Nucleus accumbens (tissue), 56 donors: ENCODE results near the gene GRID1.

Source experiments
- DNase-seq, 56 donors: peaks; one replicate each; lab custom pipeline; 2025; lab: John Stamatoyannopoulos, UW

Gene GRID1

DNA sequence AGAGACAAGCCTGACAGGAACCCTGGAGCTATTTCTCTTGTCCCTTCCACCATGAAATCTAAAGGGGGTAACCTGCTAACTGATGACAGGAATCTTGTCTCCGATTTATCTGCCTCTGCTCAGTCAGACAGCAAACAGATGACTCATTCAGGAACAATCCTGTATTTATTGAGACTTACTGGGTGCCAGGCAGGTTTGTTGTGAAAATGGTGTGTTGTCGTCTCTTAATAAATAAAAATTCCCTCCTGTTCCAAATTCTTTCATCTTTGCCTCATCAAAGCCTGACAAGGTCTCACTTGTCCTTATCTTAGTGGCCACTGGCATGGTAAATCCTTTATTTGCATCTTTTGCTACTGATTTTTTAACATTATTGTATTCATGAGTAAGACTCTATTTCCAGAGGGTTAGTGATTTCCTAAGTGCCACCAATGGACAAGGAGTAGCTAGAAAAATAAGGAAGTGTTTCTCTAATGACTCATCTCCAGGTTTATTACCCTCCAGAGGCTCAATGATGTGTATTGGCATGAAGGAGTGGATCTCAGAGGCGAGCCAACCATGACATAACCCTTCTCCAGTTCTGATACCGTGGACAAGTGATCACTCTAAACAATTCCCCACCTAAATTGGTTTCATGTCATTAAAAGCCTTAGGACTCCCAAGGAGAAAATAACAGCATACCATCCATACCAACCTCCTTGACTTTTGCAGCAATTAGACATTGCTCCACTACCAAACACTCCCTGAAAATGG, 724.0 kb downstream of the GRID1 start:
- no peak for DNase-seq

DNA sequence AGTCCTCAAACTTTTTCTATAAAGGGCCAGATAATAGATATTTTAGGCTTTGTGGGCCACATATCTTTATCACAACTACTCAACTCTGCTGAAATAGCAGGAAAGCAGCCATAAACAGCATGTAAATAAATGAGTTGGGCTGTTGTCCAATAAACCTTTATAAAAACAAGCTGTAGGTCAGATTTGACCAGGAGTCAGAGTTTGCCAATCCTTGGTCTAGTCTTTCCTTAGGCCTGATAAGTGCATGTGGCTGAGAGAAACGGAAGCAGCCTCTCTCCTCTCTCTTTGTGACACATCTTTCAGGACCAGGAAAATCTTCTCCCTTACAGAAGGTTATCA, 724.5 kb downstream of the GRID1 start:
- no peak for DNase-seq

- no peak for DNase-seq
Measured at GRCh38 chr10:85641479-85642009, 725.1 kb downstream of the GRID1 start.

GRCh38 chr10:85638797-85639196, 727.8 kb downstream of the GRID1 start:
- DNase-seq = no peak

- DNase-seq = no peak
Measured at GRCh38 chr10:85635650-85636049, 730.9 kb downstream of the GRID1 start.

DNA sequence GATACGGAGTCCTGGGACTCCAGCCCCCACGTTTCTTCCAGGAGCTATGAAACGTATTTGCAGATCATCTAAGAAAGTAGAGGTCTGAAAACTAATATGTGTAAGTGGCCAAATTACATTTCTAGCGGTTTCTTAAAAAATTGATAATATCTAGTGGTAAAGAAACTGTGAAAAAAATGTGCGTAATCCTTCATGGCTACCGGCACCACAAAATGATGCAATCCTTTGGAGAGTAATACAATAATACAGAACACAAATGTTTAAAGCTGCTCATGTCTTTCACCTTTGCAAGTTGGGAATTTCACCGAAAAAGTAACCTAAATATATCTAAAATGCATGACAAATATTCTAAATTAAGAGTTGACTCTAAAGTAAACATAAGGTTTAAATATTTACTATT, 742.1 kb downstream of the GRID1 start:
- no peak for DNase-seq

DNA sequence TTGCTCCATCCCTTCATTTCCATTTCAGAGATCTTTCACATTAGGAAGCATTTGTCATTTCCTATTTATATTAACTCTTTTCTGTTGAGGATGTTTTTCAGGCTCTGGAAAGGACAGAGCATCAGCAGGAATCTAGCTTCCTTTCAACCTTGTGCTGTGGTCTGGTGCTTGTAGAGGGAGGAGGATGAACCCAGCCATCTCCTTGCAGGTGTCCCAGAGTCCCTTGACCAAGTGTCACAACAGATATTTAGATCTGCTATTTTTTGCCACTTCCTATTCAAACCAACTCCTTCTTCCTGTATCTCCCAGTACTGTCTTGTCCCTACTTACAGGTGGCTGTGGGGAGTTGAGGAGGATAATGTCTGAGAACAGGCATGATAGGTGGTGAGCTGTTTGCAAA, 742.8 kb downstream of the GRID1 start:
- no peak for DNase-seq

- DNase-seq = no peak
Measured at GRCh38 chr10:85623342-85623741, 743.3 kb downstream of the GRID1 start.

GRCh38 chr10:85622425-85622824, 744.2 kb downstream of the GRID1 start:
- no peak for DNase-seq

- DNase-seq = no peak
Measured at GRCh38 chr10:85621562-85621961, 745.0 kb downstream of the GRID1 start.

- DNase-seq = no peak
Measured at GRCh38 chr10:85620807-85621206, 745.8 kb downstream of the GRID1 start.

DNA sequence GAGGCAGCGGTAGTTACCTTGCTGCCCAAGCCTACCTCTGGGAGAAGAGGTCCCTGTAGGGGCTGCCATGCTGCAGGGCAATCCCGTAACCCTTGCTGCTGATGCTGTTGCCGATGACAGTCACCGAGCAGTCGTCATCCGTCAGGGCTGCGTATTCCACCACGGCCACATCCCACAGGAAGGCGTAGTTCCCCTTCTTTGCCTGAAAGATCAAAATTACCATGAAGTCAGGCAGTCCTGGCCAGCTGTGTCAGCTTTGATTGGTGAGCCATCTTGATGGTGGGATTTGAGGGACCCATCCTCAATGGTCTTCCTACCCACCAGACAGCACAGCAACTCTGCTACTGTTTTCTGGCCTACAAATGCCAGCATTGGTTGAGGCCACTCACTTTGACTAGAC, 746.8 kb downstream of the GRID1 start:
- no peak for DNase-seq

DNA sequence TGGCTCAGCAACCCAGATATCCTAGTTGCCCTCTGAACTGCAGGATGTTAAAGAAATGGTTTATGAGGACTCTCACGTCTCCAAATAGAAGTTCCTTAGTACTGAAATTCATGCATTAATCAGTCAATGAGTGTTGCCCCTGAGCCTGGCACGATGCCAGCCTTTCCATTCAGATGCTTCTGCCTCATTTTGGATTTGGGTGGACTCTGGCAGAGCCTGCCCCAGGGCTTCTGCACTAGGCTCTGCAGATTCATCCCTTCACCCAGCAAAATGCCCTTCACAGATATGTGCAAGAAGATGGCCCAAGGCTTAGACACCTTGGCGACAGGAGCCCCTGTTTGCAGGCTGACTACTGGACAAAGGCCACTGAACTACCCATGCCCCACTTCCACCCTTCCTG, 747.8 kb downstream of the GRID1 start:
- peak in 3 of 56 donors; percentile 6 to 22 (median 10) for DNase-seq

DNA sequence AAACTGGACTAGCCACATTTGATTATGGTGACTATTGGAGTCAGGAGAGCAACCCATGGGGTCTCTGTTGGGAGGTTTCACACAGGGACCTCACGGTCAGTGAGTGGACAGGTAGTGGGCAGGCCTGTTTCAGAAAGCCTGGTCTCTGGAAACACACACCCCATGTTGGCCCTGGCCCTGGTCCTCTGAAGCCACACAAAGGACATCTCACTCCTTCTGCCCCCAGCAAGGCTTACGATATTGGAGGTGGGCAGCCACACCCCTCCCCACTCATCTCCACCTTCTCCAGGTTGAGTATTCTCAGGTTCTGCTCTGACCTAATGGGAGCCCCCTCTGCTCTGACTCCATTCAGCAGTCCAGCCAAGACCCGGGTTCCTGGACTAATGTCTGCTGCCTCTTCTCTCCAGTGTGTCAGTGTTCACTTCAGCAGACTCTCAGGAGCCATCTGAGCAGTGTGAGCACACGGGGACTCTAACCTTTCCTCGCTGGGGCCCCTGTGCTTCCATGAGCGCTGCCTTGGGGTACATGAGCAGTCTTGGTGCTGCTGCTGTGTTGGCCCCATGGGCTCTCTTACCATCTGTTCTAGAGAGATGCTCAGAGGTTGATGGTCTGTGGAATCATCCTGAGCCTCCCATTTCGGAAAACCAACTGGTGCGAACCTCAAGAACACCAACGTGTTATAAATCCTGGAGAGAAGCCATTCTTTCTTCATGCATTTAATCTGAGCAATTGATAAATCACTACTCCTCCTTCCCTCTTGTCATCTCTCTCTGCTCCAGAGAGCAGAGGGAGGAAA, 748.6 kb downstream of the GRID1 start:
- no peak for DNase-seq

- no peak for DNase-seq
Measured at GRCh38 chr10:85615556-85615955, 751.0 kb downstream of the GRID1 start.

DNA sequence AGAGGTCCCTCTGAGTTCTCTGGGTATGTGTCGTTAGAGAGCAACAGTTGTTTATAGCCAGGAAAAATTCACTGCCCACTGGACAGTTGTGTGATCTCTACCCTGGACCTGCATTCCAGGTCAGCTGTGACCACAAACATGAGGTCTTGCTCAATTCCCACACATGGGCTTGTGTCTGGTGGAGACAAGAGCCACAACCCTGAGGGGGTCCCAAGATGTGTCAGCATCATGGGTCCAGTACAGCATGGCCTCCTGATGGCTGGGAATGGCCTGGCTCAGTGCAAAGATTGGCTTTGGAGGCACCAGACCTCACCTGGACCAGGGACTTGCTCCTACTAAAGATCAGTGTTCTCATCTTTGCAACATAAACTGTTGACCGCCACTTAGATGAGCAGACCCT, 751.6 kb downstream of the GRID1 start:
- no peak for DNase-seq

DNA sequence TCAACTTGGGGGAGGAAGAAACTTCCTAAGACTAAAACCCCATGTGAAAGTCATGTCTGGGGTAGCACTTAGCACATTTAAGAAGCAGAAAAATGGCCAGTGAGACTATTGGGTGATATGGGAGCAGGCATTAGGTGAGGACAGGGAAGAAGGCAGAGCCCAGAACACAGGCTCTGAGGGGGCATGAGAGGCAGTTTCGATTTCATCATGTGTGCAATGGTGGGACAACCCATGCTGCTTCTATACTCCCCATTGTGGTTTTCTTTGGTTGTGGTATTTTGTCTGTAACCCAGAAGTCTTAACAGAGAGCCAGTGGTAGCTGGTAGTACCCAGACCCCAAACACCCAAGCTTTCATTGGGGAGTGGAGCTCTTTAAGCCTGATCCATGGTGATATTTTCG, 752.0 kb downstream of the GRID1 start:
- no peak for DNase-seq

- DNase-seq = no peak
Measured at GRCh38 chr10:85613391-85613790, 753.2 kb downstream of the GRID1 start.

DNA sequence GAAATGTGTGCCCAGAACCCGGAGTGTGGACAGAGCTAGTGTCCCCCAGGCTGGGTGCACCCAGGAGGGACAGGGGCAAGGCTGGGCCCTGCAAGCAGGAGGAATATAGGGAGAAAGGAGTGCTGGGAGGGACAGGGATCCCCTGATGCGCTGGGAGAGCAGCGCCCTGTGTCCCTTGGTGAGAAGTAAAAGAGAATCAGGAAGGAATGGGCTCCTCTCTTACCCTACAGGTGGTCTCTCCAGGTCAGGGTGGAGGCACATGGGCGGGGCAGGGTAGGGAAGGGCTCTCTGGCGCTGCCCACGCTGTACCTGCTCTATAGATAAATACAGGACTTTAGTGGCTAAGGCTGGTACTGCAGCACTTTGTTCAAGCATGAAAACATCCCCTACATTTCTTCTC, 753.8 kb downstream of the GRID1 start:
- no peak for DNase-seq

DNA sequence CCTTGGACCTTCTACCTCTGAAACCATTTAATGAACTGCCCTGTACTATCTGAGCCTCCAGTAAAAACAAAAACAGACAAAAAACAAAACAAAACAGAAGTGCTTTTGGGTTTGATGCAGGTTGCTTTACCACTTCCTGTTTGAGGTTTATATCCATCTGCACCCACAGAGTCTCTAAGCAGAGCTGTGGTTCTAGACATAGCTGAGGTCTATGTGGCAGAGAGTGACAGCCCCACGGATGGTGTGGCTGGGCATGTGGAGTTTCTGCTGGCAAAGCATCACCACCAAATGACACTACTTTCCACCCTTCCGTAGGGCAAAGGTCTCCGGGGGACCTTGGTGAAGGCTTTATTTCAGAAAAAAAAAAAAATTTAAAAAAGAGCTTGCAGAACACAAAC, 754.2 kb downstream of the GRID1 start:
- DNase-seq = no peak

- DNase-seq = no peak
Measured at GRCh38 chr10:85611746-85612377, 754.7 kb downstream of the GRID1 start.
